Anterior cingulate cortex (tissue), 58 donors: ENCODE data around the gene ITLN1.
"Not testable (repeated sequence)": the region's sequence is repeated elsewhere in the genome, so short reads cannot be mapped to it uniquely, and the experiment has no call there.

Experiments
- DNase-seq, 58 donors: peaks; one replicate each; lab custom pipeline; 2025; lab: John Stamatoyannopoulos, UW

The ITLN1 gene

GRCh38 chr1:160885042-160885441 is at the start of gene ITLN1:
ITLN1 (minus strand) TSS chr1:160885180; CDS start chr1:160884877, 303 bp downstream.
- no peak for DNase-seq

- DNase-seq = not testable (repeated sequence)
Measured at GRCh38 chr1:160933305-160933704, 48.3 kb upstream of the ITLN1 start.

DNA sequence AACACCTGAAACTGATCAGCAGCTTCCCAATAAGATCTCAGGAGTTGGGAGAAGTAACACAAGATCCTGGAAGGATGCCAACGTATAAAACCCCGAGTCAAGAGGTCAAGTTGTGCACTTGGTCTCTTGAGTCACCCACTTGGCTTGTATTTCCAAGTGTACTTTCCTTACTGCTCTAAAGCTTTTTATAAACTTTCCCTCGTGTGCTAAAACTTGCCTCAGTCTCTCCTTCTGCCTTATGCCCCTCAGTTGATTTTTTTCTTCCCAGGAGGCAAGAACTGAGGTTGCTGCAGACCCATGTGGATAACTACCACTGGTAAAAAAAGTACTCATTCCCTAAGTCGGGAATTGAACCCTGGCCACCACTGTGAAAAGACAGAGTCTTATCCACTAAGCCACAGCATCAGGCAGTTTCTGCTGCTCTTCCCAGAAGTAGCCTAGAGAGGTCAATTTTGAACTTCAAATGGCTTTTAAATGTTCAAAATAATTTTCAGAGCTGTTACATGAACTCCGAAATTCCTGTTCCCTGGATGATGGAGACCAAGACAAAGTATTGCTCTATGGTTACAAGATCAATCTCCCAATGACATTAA is 40.8 kb upstream of the ITLN1 start:
- peak in 6 of 58 donors; percentile 1 to 20 (median 4) for DNase-seq

DNA sequence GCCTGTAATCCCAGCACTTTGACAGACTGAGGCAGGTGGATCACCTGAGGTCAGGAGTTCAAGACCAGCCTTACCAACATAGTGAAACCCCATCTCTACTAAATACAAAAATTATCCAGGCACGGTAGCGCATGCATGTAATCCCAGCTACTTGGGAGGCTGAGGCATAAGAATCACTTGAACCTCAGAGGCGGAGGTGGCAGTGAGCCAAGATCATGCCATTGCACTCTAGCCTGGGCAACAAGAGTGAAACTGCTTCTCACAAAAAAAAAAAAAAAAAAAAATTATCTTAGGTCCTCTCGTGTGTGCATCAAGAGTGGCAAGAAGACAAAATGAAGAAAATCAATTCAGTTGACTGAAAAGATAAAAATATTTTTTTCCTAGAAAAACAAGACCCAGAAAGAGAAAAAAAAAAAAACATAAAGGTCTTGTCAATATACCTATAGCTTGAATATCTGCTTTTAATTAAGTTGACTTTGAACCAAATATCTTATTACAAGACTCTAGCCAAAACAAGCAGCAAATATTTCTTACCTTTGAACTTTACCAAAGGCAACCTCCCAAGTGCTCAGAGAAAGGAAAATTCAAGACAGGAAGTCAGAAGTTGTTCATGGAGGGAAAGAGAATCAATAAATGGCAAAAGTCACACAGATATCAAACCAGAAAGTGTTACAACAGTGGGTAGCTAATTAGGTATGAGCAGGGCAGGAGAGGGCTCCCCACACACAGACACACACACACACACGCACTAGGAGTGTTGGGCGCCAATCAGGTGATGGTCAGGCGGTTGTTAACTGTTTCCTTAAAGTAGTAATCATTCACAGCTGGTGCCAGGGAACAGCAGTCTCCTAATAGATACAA is 40.0 kb upstream of the ITLN1 start:
- no peak for DNase-seq

- DNase-seq = no peak
Measured at GRCh38 chr1:160916666-160917065, 31.7 kb upstream of the ITLN1 start.

DNA sequence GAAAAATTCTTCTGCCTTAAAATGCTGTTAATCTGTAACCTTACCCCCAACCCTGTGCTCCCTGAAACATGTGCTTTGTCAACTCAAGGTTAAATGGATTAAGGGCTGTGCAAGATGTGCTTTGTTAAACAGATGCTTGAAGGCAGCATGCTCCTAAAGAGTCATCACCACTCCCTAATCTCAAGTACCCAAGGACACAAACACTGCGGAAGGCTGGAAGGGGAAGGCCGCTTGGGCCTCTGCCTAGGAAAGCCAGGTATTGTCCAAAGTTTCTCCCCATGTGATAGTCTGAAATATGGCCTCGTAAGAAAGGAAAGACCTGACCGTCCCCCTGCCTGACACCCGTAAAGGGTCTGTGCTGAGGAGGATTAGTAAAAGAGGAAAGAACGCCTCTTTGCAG is 28.2 kb upstream of the ITLN1 start:
- DNase-seq = not testable (repeated sequence)

DNA sequence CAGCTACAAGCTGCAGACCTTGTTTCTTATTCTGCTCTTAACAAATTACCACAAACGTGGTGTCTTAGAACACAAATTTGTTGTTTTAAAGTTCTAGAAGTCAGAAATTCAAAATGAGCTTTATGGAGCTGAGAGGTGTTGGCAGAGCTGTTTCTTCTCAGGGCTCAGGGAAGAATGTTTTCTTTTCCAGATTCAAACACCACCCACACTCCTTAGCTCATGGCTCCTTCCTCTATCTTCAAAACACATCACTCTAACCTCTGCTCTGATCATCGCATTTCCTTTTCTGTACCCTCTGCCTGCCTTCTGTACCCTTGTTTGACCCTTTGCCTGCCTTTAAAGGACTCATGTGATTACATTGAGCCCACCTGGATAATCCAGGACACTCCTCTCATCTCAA is 26.9 kb upstream of the ITLN1 start:
- no peak for DNase-seq

- DNase-seq = no peak
Measured at GRCh38 chr1:160911441-160911840, 26.5 kb upstream of the ITLN1 start.

DNA sequence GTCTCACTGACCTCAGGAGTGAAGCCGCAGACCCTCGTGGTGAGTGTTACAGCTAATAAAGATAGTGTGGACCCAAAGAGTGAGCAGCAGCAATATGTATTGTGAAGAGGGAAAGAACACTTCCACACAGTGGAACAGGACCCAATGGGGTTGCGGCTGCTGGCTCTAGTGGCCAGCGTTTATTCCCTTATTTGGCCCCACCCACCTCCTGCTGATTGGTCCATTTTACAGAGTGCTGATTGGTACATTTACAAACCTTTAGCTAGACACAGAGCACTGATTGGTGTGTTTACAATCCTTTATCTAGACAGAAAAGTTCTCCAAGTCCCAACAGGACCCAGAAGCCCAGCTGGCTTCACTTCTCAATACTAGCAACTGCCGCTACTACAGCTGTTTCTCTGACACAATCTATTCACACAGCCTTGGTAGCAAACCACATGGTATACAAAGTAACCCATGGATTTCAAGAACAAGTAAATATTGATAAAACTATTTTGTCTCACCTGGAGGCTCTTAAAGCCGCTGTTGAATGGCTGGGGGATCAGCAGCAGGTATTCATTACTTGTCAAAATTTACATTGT is 25.3 kb upstream of the ITLN1 start:
- DNase-seq = no peak

GRCh38 chr1:160907976-160908375 is 23.0 kb upstream of the ITLN1 start:
- DNase-seq = no peak

DNA sequence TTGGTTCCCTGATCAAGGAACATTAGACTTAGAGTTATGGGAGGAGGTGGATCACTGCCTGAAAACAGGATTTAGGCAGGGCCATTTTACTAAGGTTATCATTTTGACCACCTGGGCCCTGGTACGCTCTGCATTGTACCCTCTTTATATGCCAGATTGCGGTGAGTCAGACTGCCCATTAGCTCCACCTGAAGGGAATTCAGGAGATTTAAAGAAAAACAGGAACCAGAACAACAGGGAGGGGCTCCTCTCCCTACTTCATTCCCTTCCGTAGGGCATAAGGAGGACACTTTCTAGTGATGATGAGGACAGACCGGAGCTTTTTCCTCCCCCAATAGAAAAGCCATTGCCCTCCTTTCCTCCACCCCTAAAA is 20.6 kb upstream of the ITLN1 start:
- DNase-seq = no peak

DNA sequence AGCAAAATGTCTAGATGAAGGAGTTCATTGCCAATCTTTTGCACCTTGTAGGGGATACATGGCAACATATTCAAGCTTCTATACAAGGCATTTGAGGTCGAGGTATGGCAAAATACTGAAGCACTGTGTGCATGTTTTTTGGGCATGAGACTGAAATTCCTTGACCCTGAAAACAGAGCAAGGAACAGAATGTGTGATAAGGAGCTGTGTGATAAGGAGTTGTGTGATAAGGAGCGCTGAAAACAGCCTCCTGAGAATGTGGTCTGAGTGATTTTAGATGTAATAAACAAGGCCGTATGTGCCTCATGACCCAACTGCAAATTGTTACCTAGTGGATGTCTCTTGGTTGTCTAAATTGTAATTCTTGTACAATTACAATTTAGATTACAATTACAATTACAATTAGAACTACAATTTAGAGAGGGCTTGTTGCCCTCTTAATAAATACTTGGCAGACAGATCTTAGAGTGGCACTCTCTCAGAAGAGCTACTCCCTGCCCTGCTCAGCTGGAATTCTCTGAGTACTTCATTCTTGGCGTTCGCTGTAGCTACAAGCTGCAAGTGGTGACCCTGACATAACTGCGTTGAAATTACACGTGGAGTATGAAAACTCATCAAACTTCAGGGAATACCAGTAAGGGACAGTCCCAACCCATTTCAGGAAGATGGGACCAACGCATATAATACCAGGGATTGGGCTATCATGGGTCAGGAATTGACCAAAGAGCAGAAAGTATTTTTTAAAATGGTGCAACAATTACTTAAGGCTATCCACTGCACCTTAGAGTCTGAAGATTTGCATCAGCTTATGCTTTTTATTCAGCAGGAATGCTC is 20.0 kb upstream of the ITLN1 start:
- DNase-seq = no peak

- DNase-seq = not testable (repeated sequence)
Measured at GRCh38 chr1:160902251-160902650, 17.3 kb upstream of the ITLN1 start.

- DNase-seq = no peak
Measured at GRCh38 chr1:160901768-160902167, 16.8 kb upstream of the ITLN1 start.

DNA sequence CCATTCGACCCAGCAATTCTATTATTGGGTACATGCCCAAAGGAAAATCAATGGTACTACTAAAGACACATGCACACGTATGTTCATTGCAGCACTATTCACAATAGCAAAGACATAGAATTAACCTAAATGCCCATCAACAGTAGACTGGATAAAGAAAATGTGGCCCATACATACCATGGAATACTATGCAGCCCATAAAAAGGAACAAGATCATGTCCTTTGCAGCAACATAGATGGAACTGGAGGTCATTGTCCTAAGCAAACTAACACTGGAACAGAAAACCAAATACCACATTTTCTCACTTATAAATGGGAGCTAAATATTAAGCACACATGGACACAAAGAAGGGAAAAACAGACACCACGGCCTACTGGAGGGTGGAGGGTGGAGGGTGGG is 15.7 kb upstream of the ITLN1 start:
- not testable (repeated sequence) for DNase-seq

GRCh38 chr1:160894368-160895135 is 9.6 kb upstream of the ITLN1 start:
- not testable (repeated sequence) for DNase-seq

GRCh38 chr1:160891474-160891873 is 6.5 kb upstream of the ITLN1 start:
- no peak for DNase-seq

DNA sequence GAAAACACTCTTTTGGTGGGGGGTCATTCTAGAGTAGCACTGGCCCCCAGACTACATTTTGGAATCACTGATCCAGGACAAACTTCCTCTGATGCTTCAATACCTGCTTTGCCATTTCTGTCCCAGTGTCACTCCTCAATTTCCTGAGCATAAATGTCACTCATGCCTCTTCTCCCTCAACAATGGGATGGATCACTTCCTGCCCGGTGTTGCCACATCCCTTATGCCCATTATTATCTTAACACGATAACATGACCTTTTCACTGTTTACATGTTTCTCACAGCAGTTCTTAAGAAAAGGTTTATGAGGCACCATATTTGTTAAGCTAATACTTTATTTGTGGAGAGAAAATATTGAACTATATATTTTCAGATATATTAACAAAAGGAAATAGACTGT is 3.9 kb upstream of the ITLN1 start:
- DNase-seq = no peak

GRCh38 chr1:160887071-160887470 is 2.1 kb upstream of the ITLN1 start:
- DNase-seq = no peak

DNA sequence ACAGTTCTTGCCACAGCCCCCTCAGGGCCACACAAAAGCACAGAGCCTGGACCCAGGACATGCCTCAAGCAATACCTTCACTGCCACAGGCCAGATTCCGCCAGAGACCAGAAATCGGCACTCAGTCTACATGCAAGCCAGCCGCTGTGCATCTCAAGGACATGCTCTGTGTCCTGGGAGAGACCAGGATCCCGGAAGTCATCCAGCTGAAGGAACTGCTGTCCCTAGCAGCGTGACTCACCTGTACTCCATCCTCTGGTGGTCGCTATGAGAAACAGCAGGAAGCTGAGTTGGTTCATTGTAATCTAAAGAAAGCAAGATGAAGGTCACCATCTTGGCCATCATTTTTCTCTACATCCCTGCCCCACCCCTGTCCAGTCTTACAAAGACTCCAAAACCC is 401 bp downstream of the ITLN1 start:
- DNase-seq = no peak
